ENCODE measurements around the gene NFYC. TPM values are rescaled to one million over a fixed set of nuclear protein-coding genes. Genes with fewer than 3 reads are reported as not detected.

Gene NFYC
- total RNA-seq, 1 donor from 2014 or later: 26.8 TPM

DNA sequence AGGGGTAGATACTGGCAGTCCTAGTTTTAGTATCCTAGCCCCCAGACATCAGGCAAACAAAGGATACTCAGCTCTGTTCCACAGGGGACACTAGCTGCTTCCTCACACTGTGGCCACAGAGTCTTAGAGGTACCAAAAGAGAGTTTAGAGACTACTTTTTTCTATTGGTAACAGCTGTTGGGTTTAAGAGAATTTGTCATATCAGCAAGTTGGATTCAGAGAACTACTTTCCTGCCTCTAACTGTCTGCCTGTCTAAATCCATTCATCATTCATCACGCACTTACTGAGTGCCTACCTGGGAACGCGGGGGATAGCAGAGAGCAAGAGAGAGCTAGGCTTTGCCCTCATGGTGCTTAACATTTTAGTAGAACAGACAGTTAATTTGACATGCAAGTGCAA lies 65.0 kb downstream of the NFYC start:
- DNase-seq (ENCODE audit: low spot score): no peak
- no peak for ATAC-seq

DNA sequence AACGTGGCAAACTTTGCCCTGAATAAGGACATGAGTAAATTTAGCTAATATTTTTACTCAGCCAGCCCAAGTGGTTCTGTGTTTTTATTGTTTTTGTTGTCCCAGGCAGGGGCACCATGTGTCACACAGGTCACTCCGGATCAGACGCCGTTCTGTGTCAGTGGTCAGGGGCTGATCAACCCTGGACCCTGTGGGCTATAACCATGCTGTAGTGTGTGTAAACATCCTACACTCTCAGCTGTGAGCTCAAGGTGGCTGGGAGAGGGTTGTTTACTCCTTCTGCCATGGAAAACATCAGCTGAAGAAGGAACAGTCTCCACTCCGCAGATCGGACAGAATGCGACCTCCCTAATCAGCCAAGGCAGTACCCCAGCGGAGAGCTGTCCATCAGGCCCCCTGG lies 65.6 kb downstream of the NFYC start:
- DNase-seq (ENCODE audit: low spot score) (no peak), ATAC-seq (no peak)

DNA sequence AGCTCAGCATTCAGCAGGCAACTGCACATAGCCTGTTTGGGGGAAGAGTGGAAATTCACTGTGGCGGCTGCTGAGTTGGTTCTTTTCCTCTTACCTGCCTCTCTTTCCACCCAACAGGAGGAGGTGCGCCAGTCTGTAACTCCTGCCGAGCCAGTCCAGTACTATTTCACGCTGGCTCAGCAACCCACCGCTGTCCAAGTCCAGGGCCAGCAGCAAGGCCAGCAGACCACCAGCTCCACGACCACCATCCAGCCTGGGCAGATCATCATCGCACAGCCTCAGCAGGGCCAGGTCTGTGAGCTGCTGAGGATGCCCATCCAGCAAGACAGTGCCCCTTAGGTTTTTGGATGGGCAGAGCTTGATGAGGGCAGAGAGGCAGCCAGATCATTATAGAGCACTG lies 66.5 kb downstream of the NFYC start:
- DNase-seq (ENCODE audit: low spot score) (no peak), ATAC-seq (peak; percentile 18)

DNA sequence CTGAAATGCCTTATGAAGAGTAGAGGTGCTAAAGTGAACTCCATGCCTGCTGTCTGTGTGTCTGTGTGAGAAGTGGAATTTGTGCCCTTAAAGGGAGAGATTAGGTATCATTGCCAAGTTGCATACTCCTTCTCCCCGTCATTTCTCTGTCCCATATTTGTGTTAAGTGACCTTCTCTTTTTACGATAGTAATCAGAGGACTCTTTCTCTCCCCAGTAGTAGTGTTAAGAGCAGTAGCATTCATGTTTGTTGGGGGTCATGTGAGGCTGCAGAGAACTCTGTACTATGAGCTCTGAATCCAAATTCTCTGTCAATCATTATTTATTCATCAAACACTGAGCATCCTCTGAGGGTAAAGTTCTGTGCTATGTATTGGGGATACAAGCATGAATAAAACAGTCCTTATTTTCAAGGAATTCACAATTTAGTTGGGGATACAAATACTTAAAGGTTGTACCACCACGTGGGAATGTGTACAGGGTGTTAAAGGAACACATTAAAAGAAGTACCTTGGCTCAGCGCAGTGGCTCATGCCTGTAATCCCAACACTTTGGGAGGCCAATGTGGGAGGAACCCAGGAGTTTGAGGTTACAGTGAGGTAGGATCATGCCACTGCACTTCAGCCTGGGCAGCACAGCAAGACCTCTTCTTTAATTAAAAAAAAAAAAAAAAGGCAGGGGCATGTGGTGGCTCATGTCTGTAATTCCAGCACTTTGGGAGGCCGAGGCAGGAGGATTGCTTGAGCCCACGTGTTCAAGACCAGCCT lies 67.3 kb downstream of the NFYC start:
- DNase-seq (ENCODE audit: low spot score) (no peak), ATAC-seq (peak; percentile 79)

DNA sequence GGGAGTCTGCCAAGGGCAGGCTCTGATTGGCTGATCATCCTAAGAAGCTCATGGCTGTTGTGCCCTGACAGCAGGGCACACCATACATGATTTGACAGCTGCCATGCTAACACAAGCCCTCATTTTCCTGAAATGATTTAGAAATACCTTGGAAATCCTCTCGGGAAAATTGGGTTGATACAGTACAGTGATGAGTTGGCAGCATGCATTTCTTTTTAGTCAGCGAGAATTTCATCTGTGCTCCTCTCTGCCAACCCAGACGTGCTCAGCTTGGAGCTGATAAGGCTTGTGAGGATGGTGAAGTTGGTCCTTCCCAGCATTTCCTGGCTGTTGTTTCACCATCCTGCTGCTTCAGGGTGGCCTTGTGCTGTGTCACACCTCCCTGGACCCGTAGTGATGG lies 69.5 kb downstream of the NFYC start:
- DNase-seq (ENCODE audit: low spot score) (no peak), ATAC-seq (no peak)

DNA sequence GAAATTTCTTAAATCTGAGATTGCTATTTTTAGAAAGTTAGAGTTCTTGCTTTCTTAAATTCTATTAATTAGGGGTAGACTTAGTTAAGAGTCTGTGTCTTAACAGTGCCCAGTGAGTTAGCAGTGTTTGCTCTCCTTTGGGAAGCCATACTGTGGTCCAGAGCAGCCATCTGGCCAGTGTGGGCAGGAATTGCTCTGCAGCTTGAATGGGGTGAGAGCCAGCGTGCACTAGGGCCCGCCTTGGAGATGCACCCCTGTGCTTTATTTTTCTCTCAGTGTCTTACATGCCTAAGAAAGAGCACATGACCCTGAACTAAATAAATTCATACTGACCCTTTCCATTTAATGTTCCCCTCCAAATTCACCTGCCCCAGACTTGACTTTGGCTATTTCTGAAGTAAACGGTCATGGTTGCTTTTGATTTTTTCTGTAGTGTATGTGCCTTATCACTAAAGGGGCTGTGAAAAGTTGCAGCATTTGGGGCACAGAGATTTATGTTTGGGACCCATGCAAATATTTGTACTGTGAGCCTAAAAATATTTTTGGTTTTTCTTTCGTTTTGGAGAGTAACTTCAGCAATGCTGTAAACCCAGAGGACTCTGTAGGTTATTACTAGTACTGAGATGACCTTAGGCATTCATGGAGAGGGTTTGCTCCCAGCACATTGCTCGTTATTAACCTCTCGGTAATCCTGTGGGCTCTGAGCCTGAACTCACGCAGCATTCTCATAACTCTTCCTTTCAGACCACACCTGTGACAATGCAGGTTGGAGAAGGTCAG lies 70.8 kb downstream of the NFYC start:
- ATAC-seq (no peak), DNase-seq (ENCODE audit: low spot score) (no peak)

DNA sequence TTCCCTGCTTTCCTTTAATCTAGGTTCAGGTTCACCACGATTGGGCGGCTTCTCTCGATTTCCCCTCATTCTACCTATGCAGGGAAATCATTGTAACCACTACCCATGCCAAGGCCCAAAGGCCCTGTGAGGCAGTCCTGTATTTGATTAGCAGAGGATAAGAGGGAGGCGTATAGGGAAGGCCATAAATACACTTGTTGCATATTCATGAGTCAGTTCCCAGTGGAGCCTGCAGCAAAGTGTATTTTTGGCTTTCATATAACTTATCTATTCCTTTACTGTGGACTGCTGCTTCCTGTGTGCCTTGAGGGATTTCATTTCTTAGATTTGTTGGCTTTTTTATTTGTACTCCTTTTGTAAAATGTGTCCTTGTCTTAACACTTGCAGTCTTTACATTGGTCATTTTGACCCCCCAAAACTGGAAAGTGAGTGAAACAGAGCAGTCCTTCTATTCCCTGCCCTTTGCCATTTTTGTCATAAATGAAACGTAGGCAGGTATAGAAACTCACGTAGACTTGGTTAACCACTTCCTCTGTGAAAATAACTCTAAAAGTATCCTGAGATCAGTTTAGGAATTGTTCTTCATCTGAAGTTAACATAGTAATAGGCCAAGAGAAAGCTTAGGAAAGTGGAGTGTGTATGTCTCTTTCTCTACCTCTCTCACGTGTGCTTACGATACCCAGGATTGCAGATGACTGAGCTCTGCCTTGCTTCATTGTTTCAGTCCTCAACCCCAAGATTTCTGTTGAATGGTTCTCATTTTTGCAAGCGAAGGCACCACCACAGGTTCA lies 72.4 kb downstream of the NFYC start:
- DNase-seq (ENCODE audit: low spot score) (no peak), ATAC-seq (no peak)

DNA sequence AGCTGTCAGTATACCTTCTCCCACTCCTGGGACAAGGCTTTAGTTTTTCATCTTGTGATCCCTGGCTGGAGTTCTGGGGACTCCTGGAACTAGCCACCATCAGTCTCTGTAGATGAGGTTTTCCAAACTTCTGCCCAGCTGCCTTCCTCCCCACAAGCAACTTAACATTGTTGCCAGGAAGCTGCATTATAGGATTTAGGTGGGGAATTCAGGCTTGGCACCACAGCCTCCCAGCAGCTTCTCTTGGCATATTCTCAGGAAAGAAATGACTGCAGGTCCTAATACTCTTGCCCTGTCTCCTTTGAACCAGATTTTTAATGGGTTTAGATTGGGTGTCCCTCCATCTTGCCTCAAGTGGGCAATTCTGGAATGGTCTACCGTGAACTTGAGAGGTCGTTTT lies 73.5 kb downstream of the NFYC start:
- DNase-seq (ENCODE audit: low spot score) (no peak), ATAC-seq (no peak)

DNA sequence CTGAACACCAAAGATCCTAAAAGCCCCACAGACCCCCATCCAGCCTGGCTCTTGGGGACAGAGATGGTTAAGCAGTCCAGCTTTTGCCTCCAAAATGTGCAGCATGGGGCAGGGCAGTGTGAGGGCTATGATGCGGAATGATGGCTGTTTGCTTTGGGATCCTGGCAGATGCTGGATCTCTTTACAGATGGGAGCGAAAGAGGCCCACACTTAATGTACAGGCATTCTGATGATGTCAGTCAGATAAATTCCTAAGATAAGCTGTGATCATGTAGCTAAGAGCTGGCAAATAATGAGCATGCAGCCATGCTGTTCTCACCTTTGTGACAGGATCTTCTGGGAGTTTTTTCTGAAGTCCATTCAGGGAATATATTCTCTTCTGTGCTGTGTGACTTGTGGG lies 74.5 kb downstream of the NFYC start:
- no peak for ATAC-seq
- no peak for DNase-seq (ENCODE audit: low spot score)

DNA sequence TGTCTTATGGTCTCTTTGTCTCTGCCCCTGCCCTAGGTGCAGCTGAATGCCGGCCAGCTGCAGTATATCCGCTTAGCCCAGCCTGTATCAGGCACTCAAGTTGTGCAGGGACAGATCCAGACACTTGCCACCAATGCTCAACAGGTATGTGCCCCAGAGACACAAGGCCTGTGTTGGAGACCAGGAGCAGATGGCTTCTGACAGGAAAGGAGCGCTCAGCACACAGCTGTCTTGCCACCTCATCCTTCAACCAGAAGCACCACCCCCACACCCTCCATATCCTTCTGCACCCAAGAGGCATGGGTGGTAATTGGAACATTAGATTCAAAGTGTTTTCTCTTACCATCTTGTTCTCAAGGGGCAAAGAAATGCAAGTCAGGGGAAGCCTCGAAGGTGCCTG lies 75.1 kb downstream of the NFYC start:
- ATAC-seq (no peak), DNase-seq (ENCODE audit: low spot score) (no peak)

DNA sequence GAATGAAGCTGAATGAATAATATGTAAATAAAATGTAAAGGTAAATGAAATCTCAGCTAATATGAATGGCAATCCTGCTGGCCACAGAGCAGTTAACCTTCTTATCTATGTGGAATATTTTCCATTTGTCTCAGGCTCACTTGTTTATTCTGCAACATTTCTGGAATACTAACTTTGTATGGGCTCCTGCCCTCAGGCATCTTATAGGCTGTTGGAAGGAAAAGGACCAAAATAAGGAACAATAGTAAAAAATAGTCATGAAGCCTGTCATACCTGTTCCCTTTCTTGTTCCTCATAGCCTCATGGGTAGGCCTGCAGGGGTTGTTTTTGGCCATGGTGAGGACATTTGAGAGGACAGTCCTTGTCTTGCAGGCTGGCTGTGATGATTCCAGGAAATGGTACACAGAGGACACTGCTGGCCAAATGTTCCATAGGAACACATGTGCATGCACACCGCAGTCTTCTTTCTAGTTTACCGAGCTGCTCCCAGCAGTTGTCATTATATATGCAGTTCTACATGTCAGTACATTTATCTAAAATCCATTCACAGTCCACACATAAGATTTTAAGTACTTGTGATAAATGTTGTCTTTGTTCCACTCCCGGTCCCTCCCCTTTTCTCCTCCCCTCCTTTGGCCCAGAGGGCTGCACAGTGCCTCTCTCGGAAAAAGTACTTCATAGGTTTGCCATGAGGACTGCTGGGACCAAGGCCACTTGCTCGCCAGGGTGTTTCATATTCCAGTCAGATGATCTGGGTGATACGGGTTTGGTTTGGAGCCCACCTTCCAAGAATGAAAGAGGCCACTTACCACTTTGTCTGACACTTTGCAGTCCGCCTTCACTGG lies 76.9 kb downstream of the NFYC start:
- ATAC-seq (no peak), DNase-seq (ENCODE audit: low spot score) (no peak)

DNA sequence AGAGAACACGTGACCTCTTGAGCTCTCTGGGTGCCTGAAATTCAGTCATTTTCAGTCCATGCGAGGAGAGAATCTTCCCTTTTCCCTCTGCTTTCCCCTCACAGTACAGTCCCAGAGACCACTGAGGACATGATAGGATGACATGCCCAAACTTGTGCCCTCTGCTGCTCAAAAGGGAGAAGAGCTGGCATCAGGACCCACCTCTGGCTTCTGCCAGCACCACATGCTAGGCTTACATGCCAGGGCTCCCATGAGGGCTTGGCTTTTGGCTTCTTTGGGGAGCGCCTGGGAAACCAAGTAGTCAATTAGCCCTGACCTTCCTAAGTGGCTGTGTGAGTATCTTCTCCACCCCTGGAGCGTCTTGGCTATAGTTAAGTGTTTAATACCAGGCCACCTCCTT lies 78.3 kb downstream of the NFYC start:
- ATAC-seq: peak; percentile 56
- no peak for DNase-seq (ENCODE audit: low spot score)

DNA sequence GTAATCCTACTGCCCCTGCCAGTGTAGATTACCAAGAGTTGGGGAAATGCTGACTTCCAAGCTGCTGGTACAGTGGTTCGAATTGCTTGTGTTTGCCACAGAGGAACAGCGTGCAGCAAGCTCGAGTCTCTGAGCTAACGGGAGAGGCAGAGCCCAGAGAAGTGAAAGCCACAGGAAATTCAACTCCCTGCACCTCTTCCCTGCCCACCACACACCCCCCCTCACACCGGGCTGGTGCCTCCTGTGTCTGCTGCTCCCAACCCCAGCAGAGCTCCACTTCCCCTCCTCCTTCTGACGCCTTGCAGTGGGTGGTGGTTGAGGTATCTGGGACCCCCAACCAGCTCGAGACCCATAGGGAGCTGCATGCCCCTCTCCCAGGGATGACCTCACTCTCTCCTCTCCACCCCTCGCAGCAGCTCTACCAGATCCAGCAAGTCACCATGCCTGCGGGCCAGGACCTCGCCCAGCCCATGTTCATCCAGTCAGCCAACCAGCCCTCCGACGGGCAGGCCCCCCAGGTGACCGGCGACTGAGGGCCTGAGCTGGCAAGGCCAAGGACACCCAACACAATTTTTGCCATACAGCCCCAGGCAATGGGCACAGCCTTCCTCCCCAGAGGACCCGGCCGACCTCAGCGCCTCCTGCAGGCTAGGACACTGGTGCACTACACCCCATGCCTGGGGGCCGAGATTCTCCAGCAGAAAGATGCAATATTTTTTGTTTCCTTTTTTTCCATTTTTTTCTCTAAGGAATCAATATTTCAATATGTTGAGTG lies 79.0 kb downstream of the NFYC start:
- DNase-seq (ENCODE audit: low spot score): no peak
- no peak for ATAC-seq

DNA sequence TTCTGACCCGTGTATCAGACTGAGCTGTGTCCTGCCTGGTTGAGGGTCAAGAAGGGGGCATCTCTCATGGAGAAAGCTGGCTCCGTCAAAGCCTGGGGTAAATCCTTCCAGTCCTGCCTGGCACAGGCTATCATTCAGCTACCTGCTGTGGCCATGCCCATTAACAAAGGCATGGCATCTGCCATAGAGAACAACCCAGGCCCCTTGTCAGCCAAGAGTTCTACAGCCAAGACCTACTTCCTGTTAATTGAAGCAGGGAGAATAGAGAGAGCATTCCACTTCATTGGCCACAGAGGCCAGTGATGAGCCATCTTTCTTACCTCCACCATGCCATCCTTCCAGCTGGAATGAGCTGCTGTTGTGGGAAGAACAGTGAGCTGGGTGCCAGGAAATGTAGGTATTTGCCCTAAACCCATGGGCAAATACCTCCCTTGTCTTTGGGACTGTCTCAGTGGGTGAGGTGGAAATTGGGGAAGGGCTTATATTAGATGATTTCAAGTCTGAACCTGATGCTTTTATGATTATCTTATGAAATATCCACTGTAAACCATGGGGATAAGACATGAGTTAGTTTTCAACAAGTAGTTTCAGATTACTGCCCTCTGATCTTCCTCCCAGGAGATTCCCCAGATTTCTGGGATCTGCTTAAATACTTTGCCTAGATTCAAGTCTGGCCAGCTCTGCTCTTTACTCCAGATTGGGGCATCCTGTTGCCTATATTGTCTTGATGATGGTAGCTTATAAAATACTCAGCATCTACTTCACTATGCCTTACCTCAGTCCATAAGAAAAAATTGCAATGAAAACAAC lies 80.8 kb downstream of the NFYC start:
- DNase-seq (ENCODE audit: low spot score): no peak
- ATAC-seq: no peak

DNA sequence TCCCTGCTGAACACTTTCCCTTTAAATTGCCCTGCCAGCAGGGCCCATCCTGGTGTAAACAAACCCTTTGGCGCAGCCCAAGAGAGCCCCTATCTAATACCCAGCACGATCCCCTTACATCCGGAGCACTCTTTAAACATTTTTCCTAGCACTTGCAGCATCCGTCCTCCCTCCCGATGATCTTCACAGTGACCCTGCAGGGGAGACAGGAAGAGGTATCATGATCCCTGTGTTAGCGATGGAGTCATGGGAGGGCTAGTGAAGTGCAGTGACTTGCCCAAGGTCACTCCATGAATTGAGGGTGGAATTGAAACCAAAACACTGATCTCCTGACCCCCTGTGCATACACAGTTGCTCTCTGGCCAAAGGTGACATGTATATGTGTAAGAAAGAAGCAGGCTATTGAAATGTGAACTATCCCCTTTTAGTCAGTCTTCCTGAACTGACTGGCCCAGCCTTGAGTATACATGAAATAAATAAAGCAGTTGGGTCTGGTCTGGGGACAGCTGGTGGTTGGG lies 82.3 kb downstream of the NFYC start:
- DNase-seq (ENCODE audit: low spot score) (no peak), ATAC-seq (peak; percentile 57)

DNA sequence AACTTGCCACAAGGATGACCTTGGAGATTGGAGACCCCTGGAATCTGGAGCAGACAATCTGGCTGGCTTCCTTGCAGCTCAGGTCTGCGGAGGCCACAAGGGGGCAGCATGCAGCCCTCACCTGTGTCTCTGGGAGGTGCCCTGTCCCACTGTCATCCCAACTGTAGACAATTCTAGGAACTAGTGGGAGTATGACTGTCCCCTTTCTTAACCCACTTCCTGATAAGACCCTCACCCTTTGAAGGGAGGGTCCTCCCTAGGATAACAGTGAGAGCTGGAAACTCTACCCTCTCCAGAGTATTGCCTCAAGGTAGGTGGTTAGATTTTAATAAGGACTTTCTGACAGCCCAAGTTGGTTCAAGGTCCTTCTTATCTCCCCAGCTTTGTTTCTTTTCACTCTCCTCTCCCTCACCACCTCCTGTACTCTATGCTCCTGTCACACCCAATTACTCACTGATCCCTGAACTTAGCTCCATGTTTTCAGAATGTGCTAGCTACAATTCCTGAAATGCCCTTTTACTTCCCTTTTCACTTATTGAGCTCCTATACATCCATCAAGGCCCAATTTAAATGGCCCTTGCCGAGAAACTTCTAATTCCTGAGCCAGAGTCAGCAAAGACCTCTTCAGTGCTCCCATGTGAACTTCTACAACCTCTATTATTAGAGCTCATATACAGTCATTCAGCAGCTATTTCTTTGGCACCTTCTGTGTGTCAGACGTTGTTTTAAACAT lies 82.9 kb downstream of the NFYC start:
- ATAC-seq (peak; percentile 86), DNase-seq (ENCODE audit: low spot score) (no peak)

DNA sequence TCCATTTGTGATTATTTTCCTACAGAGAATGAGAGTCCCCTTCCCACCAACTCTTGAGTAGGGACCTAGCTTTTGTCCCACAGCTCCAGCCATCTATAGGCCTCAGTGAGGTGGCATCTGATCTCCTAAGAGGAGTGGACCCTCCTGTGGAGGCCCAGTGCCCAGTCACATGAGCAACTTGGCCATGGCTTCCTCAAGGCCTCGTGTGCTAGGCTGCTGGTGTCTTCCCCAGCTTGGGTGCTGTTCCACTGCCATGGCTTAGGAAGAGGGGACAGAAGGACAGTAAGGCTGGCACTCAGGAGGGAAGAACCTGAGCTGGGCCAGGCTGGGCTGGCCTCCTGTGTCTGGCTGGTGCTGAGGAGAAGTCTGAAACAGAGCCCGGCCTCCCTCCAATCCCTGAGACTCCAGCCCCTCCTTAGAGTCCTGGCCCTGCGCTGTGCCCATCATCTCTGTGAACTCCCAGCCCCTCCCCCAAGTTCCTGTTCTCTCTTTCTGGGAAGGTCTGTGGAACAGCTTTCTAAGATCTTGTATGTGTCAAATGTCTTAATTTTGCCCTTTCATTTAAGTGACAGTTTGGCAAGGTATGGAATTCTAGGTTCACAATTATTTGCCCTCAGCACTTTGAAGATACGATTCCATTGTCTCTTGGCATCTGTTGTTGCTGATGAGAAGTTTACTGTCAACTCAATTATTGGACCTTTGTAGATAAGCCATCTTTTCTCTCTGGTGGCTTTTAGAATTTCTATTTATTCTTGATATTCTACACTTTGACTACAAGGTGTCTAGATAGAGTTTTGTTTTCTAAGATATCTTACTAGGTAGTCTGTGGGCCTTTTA lies 85.0 kb downstream of the NFYC start:
- ATAC-seq (no peak), DNase-seq (ENCODE audit: low spot score) (no peak)

Data from left lobe of liver (tissue), 2 donors.